IPS DF 6.9 (cell line): Measurements from ENCODE around the gene TMBIM4.

Source experiments
- DNase-seq: peaks from one replicate; pipeline ENCODE4 v3.0.0-alpha.2; 2013; ENCODE audit warnings: low read depth, low spot score
- H3K27ac ChIP-seq: one replicate; pipeline ENCODE4 v1.5.1; 2013; ENCODE audit warnings: low read length, control low read depth
- H3K27me3 ChIP-seq: 2 replicates; pipeline ENCODE4 v1.6.1; 2013; ENCODE audit warnings: mild to moderate bottlenecking, low read length; ENCODE audit not compliant: control insufficient read depth, insufficient read depth
- H3K36me3 ChIP-seq: 2 replicates; pipeline ENCODE4 v1.6.1; 2013; ENCODE audit warnings: low read length; ENCODE audit not compliant: control insufficient read depth, insufficient read depth
- H3K4me1 ChIP-seq: 2 replicates; pipeline ENCODE4 v1.6.1; 2013; ENCODE audit warnings: low read length; ENCODE audit not compliant: control insufficient read depth, insufficient read depth
- H3K4me3 ChIP-seq: 2 replicates; pipeline ENCODE4 v1.5.1; 2013; ENCODE audit warnings: mild to moderate bottlenecking, low read length
- H3K9me3 ChIP-seq: 2 replicates; pipeline ENCODE4 v1.6.1; 2013; ENCODE audit warnings: low read length, inconsistent platforms; ENCODE audit not compliant: control insufficient read depth, insufficient read depth
- WGBS: extraction: QIAGEN DNeasy Blood & Tissue Kit; methylation state at CpG from one replicate; pipeline ENCODE4 v1.1.7; 2013; ENCODE audit warnings: mixed read lengths, missing lambda C conversion rate; ENCODE audit not compliant: insufficient read length, insufficient coverage; 5-methylcytosine and 5-hydroxymethylcytosine counted together

The TMBIM4 gene

GRCh38 chr12:66162701-66163100 lies 7.1 kb downstream of the TMBIM4 start:
- H3K4me1 ChIP-seq = no peaks in the 10 kb centered on the region
- H3K27me3 ChIP-seq = no peaks in the 10 kb centered on the region
- no peak overlapping the region for H3K4me3 ChIP-seq
- no peaks in the 10 kb centered on the region for H3K9me3 ChIP-seq
- no CpG with 5 or more reads among the region's 2 CpGs for WGBS
- DNase-seq = no peak
- H3K36me3 ChIP-seq = no peaks in the 10 kb centered on the region
- no peak overlapping the region for H3K27ac ChIP-seq

GRCh38 chr12:66160704-66161103 lies 9.1 kb downstream of the TMBIM4 start:
- no peak for DNase-seq
- H3K36me3 ChIP-seq = no peaks in the 10 kb centered on the region
- H3K4me1 ChIP-seq = no peaks in the 10 kb centered on the region
- WGBS = no CpG with 5 or more reads among the region's 28 CpGs
- H3K9me3 ChIP-seq = no peaks in the 10 kb centered on the region
- H3K27me3 ChIP-seq = no peaks in the 10 kb centered on the region
- no peak overlapping the region for H3K27ac ChIP-seq
- H3K4me3 ChIP-seq = no peak overlapping the region

- no peaks in the 10 kb centered on the region for H3K36me3 ChIP-seq
- no peaks in the 10 kb centered on the region for H3K9me3 ChIP-seq
- no peak for DNase-seq
- no peak overlapping the region for H3K4me3 ChIP-seq
- no peaks in the 10 kb centered on the region for H3K27me3 ChIP-seq
- H3K4me1 ChIP-seq = no peaks in the 10 kb centered on the region
- H3K27ac ChIP-seq = no peak overlapping the region
Measured at GRCh38 chr12:66159123-66159522, 10.7 kb downstream of the TMBIM4 start.

GRCh38 chr12:66156654-66157053 lies 13.1 kb downstream of the TMBIM4 start:
- no peak for DNase-seq
- Histone ChIP-seq H3K4me1 (no peaks in the 10 kb centered on the region), H3K36me3 (no peaks in the 10 kb centered on the region), H3K4me3 (no peak overlapping the region), H3K27me3 (no peaks in the 10 kb centered on the region), H3K9me3 (no peaks in the 10 kb centered on the region), H3K27ac (no peak overlapping the region)
- no CpG with 5 or more reads among the region's 2 CpGs for WGBS

- no peak overlapping the region for H3K4me3 ChIP-seq
- no peak for DNase-seq
- no peaks in the 10 kb centered on the region for H3K36me3 ChIP-seq
- no peak overlapping the region for H3K27ac ChIP-seq
- no peaks in the 10 kb centered on the region for H3K4me1 ChIP-seq
- H3K9me3 ChIP-seq = no peaks in the 10 kb centered on the region
- no peaks in the 10 kb centered on the region for H3K27me3 ChIP-seq
Measured at GRCh38 chr12:66154776-66155175, 15.0 kb downstream of the TMBIM4 start.

GRCh38 chr12:66152732-66153131 lies 17.1 kb downstream of the TMBIM4 start:
- Histone ChIP-seq H3K27ac (no peak overlapping the region), H3K4me1 (no peaks in the 10 kb centered on the region), H3K4me3 (no peak overlapping the region), H3K27me3 (no peaks in the 10 kb centered on the region), H3K9me3 (no peaks in the 10 kb centered on the region), H3K36me3 (no peaks in the 10 kb centered on the region)
- DNase-seq = no peak
- WGBS = no CpG with 5 or more reads among the region's 1 CpG

GRCh38 chr12:66149702-66150398 lies 19.9 kb downstream of the TMBIM4 start:
- H3K9me3 ChIP-seq = no peaks in the 10 kb centered on the region
- H3K27me3 ChIP-seq = no peaks in the 10 kb centered on the region
- WGBS = no CpG with 5 or more reads among the region's 5 CpGs
- no peak overlapping the region for H3K4me3 ChIP-seq
- no peaks in the 10 kb centered on the region for H3K4me1 ChIP-seq
- H3K27ac ChIP-seq = no peak overlapping the region
- DNase-seq = no peak
- H3K36me3 ChIP-seq = no peaks in the 10 kb centered on the region

- no peaks in the 10 kb centered on the region for H3K4me1 ChIP-seq
- no CpG with 5 or more reads among the region's 7 CpGs for WGBS
- no peaks in the 10 kb centered on the region; the same call in 1 of the 2 replicates for H3K27me3 ChIP-seq
- no peak overlapping the region for H3K27ac ChIP-seq
- peak; percentile 20 for DNase-seq
- no peak overlapping the region for H3K4me3 ChIP-seq
- no peaks in the 10 kb centered on the region for H3K9me3 ChIP-seq
- H3K36me3 ChIP-seq = no peaks in the 10 kb centered on the region
Measured at GRCh38 chr12:66144791-66145754, 24.7 kb downstream of the TMBIM4 start.

GRCh38 chr12:66143868-66144267 lies 25.9 kb downstream of the TMBIM4 start:
- Histone ChIP-seq H3K36me3 (no peaks in the 10 kb centered on the region), H3K4me1 (no peaks in the 10 kb centered on the region), H3K27me3 (no peaks in the 10 kb centered on the region; the same call in 1 of the 2 replicates), H3K9me3 (no peaks in the 10 kb centered on the region), H3K4me3 (no peak overlapping the region), H3K27ac (no peak overlapping the region)
- WGBS = no CpG with 5 or more reads among the region's 1 CpG
- DNase-seq = no peak

GRCh38 chr12:66142826-66143225 lies 27.0 kb downstream of the TMBIM4 start:
- no peaks in the 10 kb centered on the region for H3K36me3 ChIP-seq
- no peak for DNase-seq
- no peak overlapping the region for H3K27ac ChIP-seq
- H3K4me3 ChIP-seq = no peak overlapping the region
- no peaks in the 10 kb centered on the region; the same call in 1 of the 2 replicates for H3K27me3 ChIP-seq
- no peaks in the 10 kb centered on the region for H3K9me3 ChIP-seq
- H3K4me1 ChIP-seq = no peaks in the 10 kb centered on the region
